Esophagus squamous epithelium (tissue), 4 donors: Measurements from ENCODE around the gene SV2C.

Source experiments
- CTCF ChIP-seq, 6 experiments: fragments of 450-650 bp in 4 of 6; fragments of 200-600 bp in 2 of 6; sonication (generic) in 2 of 6; IDR thresholded peaks; one replicate each; pipeline ENCODE4 v1.5.1; 2016 to 2019; ENCODE audit warnings: antibody characterized with exemption in 6 of 6, mild to moderate bottlenecking in 4 of 6, moderate library complexity in 4 of 6
- POLR2A ChIP-seq, 4 donors: fragments of 450-650 bp; IDR thresholded peaks; one replicate each; pipeline ENCODE4 v1.6.1; 2017; ENCODE audit warnings: antibody characterized with exemption in 4 of 4, mild to moderate bottlenecking in 4 of 4, moderate library complexity in 3 of 4

- no peak for TF ChIP-seq POLR2A (IDR thresholded peaks at IDR 0.05)
- TF ChIP-seq CTCF (IDR thresholded peaks at IDR 0.05) = no peak
Observed at GRCh38 chr5:76251656-76252055, 168.5 kb downstream of the SV2C start.
